ENCODE measurements around the gene MYO15B.

- no peak for TF ChIP-seq CTCF (IDR thresholded peaks at IDR 0.05; ENCODE audit: insufficient read depth, low read length)
- no peak for TF ChIP-seq GABPA (IDR thresholded peaks at IDR 0.05; ENCODE audit: low read depth)
Observed at GRCh38 chr17:75595920-75596313, 8.3 kb downstream of the MYO15B start.
